Activated CD4-positive, CD25-positive, alpha-beta regulatory T cell treated with anti-CD3 and anti-CD28 coated beads, Interleukin-2, amount 50 U/mL, for 24 hours (primary cell): ENCODE data around the gene TMEM187.

Experiments used
- ATAC-seq, 2 donors: fragments of 150-1000 bp; cut with Tn5 transposase; one replicate each; pipeline ENCODE4 v1.10.0; 2021; ENCODE audit warnings: mild to moderate bottlenecking in 1 of 2, moderate library complexity in 1 of 2

Gene TMEM187

GRCh38 chrX:153972368-153973126, at the start of gene TMEM187:
Gene TMEM187 (plus strand): TSS chrX:153972754. CDS start chrX:153982063, 9,309 bp downstream.
- peak; percentile 53 to 59 for ATAC-seq

GRCh38 chrX:153922932-153923857, 49.4 kb upstream of the TMEM187 start:
- no peak for ATAC-seq

- no peak for ATAC-seq
These were observed 48.2 kb upstream of the TMEM187 start for GRCh38 chrX:153924149-153924861.

- ATAC-seq, result no peak
These were observed 47.2 kb upstream of the TMEM187 start for GRCh38 chrX:153925387-153925738.

- peak; percentile 3 to 4 for ATAC-seq
These were observed 46.6 kb upstream of the TMEM187 start, which contains the start of gene ARHGAP4 for GRCh38 chrX:153925739-153926551. Gene ARHGAP4 (minus strand): TSS chrX:153926264. CDS start chrX:153926202, 62 bp downstream.

GRCh38 chrX:153926552-153926857, 46.0 kb upstream of the TMEM187 start:
- ATAC-seq, result no peak

GRCh38 chrX:153926858-153927671, 45.5 kb upstream of the TMEM187 start:
- peak; percentile 40 to 44 for ATAC-seq

- ATAC-seq, result no peak
These were observed 45.0 kb upstream of the TMEM187 start for GRCh38 chrX:153927672-153927921.

- ATAC-seq, result peak; percentile 84
These were observed 44.4 kb upstream of the TMEM187 start for GRCh38 chrX:153927922-153928760.

GRCh38 chrX:153928846-153929245, 43.7 kb upstream of the TMEM187 start:
- ATAC-seq, result no peak

GRCh38 chrX:153929576-153929975, 43.0 kb upstream of the TMEM187 start:
- ATAC-seq, result no peak

GRCh38 chrX:153930011-153930910, 42.3 kb upstream of the TMEM187 start:
- no peak for ATAC-seq

GRCh38 chrX:153931151-153931550, 41.4 kb upstream of the TMEM187 start:
- no peak for ATAC-seq

GRCh38 chrX:153931748-153932147, 40.8 kb upstream of the TMEM187 start:
- ATAC-seq, result no peak

GRCh38 chrX:153932220-153932915, 40.2 kb upstream of the TMEM187 start:
- no peak for ATAC-seq

- no peak for ATAC-seq
These were observed 38.8 kb upstream of the TMEM187 start for GRCh38 chrX:153933748-153934147.

GRCh38 chrX:153934148-153934761, 38.3 kb upstream of the TMEM187 start:
- peak; percentile 5 to 8 for ATAC-seq

GRCh38 chrX:153934762-153935325, 37.7 kb upstream of the TMEM187 start, which contains the start of gene NAA10:
Gene NAA10 (minus strand): TSS chrX:153935037. CDS start chrX:153934904, 133 bp downstream.
- peak; percentile 91 to 93 for ATAC-seq
